GM12878 (cell line): ENCODE results near the gene GALNS.

ENCODE experiments used
- CREB1 ChIP-seq: IDR thresholded peaks from 2 replicates; pipeline ENCODE4 v1.6.1; 2012; ENCODE audit warnings: low read depth, mild to moderate bottlenecking, inconsistent platforms
- CTCF ChIP-seq, 3 experiments: IDR thresholded peaks in 2 of 3; conservative IDR thresholded peaks in 1 of 3; 2 replicates each; pipeline ENCODE4 v1.5.1; 2011; ENCODE audit warnings: low read depth in 3 of 3, low read length in 3 of 3, mild to moderate bottlenecking in 3 of 3, control low read depth in 2 of 3, moderate library complexity in 2 of 3, inconsistent platforms in 1 of 3, mixed read lengths in 1 of 3; ENCODE audit not compliant: control insufficient read depth in 2 of 3, insufficient read depth in 1 of 3; ENCODE audit errors: extremely low read depth in 1 of 3
- E2F8 ChIP-seq: fragments of 450-650 bp; IDR thresholded peaks from 2 replicates; pipeline ENCODE4 v1.6.1; 2018; ENCODE audit warnings: mild to moderate bottlenecking, low read depth, moderate library complexity; ENCODE audit not compliant: partially characterized antibody
- EZH2 ChIP-seq: IDR thresholded peaks from 2 replicates; pipeline ENCODE4 v1.6.1; 2012; ENCODE audit warnings: low read depth, mild to moderate bottlenecking, control low read depth, inconsistent platforms, low read length, borderline replicate concordance; ENCODE audit not compliant: control insufficient read depth
- MXI1 ChIP-seq: fragments of 150-350 bp; IDR thresholded peaks from 2 replicates; pipeline ENCODE4 v1.6.1; 2011; ENCODE audit warnings: low read depth, mild to moderate bottlenecking, inconsistent platforms, low read length, improper control_type of control experiment
- NKRF ChIP-seq: fragments of 450-650 bp; conservative IDR thresholded peaks from 2 replicates; pipeline ENCODE4 v1.6.1; 2017; ENCODE audit warnings: mild to moderate bottlenecking, moderate library complexity
- SMC3 ChIP-seq: IDR thresholded peaks from 2 replicates; pipeline ENCODE4 v1.6.1; 2011; ENCODE audit warnings: low read length, improper control_type of control experiment, borderline replicate concordance

GRCh38 chr16:88859381-88860091 lies 2.8 kb upstream of the GALNS start:
- no peak for TF ChIP-seq MXI1
- no peak for TF ChIP-seq NKRF
- no peak for TF ChIP-seq CREB1
- TF ChIP-seq E2F8: no peak
- no peak for TF ChIP-seq SMC3
- TF ChIP-seq CTCF (IDR thresholded peaks at IDR 0.05 in 2 of 3, conservative IDR thresholded peaks at IDR 0.05 in 1 of 3; ENCODE audit: control insufficient read depth in 2 of 3, extremely low read depth in 1 of 3, insufficient read depth in 1 of 3, low read depth in 3 of 3, low read length in 3 of 3): no peak
- TF ChIP-seq EZH2: no peak
